Fibroblast of pulmonary artery (primary cell): ENCODE results near the gene GIMAP8.

Experiments
- DNase-seq: peaks from one replicate; pipeline ENCODE4 v3.0.0-alpha.2; 2010; ENCODE audit warnings: low read depth
- H3K4me3 ChIP-seq: replicated peaks from 2 replicates; pipeline ENCODE4 v1.5.1; 2011; ENCODE audit warnings: low read depth, mild to moderate bottlenecking, control low read depth, low read length, moderate library complexity
- TF ChIP-seq, protein P1 (sequence below): IDR thresholded peaks from 2 replicates; pipeline ENCODE4 v1.5.1; 2011; ENCODE audit warnings: mild to moderate bottlenecking, control low read depth, low read length, inconsistent platforms; ENCODE audit errors: missing control alignments

The GIMAP8 gene

GRCh38 chr7:150466477-150466876, 16.0 kb downstream of the GIMAP8 start:
- no peak overlapping the region for H3K4me3 ChIP-seq
- TF ChIP-seq, protein P1, sequence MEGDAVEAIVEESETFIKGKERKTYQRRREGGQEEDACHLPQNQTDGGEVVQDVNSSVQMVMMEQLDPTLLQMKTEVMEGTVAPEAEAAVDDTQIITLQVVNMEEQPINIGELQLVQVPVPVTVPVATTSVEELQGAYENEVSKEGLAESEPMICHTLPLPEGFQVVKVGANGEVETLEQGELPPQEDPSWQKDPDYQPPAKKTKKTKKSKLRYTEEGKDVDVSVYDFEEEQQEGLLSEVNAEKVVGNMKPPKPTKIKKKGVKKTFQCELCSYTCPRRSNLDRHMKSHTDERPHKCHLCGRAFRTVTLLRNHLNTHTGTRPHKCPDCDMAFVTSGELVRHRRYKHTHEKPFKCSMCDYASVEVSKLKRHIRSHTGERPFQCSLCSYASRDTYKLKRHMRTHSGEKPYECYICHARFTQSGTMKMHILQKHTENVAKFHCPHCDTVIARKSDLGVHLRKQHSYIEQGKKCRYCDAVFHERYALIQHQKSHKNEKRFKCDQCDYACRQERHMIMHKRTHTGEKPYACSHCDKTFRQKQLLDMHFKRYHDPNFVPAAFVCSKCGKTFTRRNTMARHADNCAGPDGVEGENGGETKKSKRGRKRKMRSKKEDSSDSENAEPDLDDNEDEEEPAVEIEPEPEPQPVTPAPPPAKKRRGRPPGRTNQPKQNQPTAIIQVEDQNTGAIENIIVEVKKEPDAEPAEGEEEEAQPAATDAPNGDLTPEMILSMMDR, result no peak
- DNase-seq, result no peak

GRCh38 chr7:150468241-150468640, 17.8 kb downstream of the GIMAP8 start:
- DNase-seq, result no peak
- H3K4me3 ChIP-seq, result no peak overlapping the region
- TF ChIP-seq, protein P1, result no peak

GRCh38 chr7:150471886-150472285, 21.5 kb downstream of the GIMAP8 start:
- TF ChIP-seq, protein P1, result no peak
- no peak overlapping the region for H3K4me3 ChIP-seq
- no peak for DNase-seq

- TF ChIP-seq, protein P1, result no peak
- H3K4me3 ChIP-seq, result no peak overlapping the region
- DNase-seq, result no peak
Observed at GRCh38 chr7:150473902-150474301, 23.5 kb downstream of the GIMAP8 start.

DNA sequence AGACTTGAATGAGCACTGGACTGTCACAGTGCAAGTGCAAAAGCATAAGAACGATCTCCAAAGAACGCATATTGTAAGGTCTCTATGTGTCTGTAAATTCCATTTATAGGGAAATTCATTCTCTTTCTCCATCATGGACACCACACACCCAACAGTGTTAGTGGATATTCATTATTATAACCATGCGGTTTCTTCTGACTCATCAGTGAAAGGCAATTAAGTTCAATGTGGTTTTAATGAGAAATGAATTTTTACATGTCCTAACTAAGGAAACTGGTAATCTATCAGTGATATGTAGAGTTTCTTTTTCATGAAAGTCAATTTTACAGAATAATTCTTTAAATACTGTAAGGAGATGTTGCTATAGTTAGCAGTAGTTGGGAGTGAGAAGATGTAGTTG, 25.9 kb downstream of the GIMAP8 start:
- DNase-seq, result no peak
- TF ChIP-seq, protein P1, result no peak
- no peak overlapping the region for H3K4me3 ChIP-seq

- TF ChIP-seq, protein P1, result no peak
- DNase-seq, result no peak
- no peak overlapping the region for H3K4me3 ChIP-seq
Observed at GRCh38 chr7:150476819-150477631, 26.6 kb downstream of the GIMAP8 start.

- H3K4me3 ChIP-seq, result no peak overlapping the region
- TF ChIP-seq, protein P1, result no peak
- no peak for DNase-seq
Observed at GRCh38 chr7:150479023-150479716, 28.7 kb downstream of the GIMAP8 start.
